Activated naive CD4-positive, alpha-beta T cell treated with anti-CD3 and anti-CD28 coated beads, Interleukin-2, amount 10 ng/mL, durations not matched to agents 7 days and 5 days (primary cell): Measurements from ENCODE around the gene SPIRE2.
A peak's percentile ranks its signal among the peaks of the same experiment; 100 is the strongest.
"Not testable (repeated sequence)": the region's sequence is repeated elsewhere in the genome, so short reads cannot be mapped to it uniquely, and the experiment has no call there.

Experiments
- CTCF ChIA-PET: fragments of 350-600 bp; sonication (Branson Sonifier 250); formaldehyde crosslinking; loops from one replicate; lab custom pipeline; 2021; ENCODE audit warnings: antibody characterized with exemption; lab: Charles Lee
- DNase-seq: peaks from one replicate; pipeline ENCODE4 v3.0.0-alpha.2; 2020
- H3K27ac Mint-ChIP-seq: one replicate; pipeline ENCODE4 v1.8.0; 2021; ENCODE audit warnings: mild to moderate bottlenecking, moderate library complexity, mixed read lengths
- H3K27me3 Mint-ChIP-seq: one replicate; pipeline ENCODE4 v1.8.0; 2021; ENCODE audit warnings: mild to moderate bottlenecking, mixed read lengths
- H3K36me3 Mint-ChIP-seq: one replicate; pipeline ENCODE4 v1.8.0; 2021; ENCODE audit warnings: mixed read lengths
- H3K4me1 Mint-ChIP-seq: one replicate; pipeline ENCODE4 v1.8.0; 2021; ENCODE audit warnings: mixed read lengths
- H3K4me3 Mint-ChIP-seq: one replicate; pipeline ENCODE4 v1.8.0; 2021; ENCODE audit warnings: mild to moderate bottlenecking, moderate library complexity, mixed read lengths
- H3K9me3 Mint-ChIP-seq: one replicate; pipeline ENCODE4 v1.8.0; 2021; ENCODE audit warnings: mixed read lengths

Gene SPIRE2

GRCh38 chr16:89828199-89828869 lies at the start of gene SPIRE2:
TSS of gene SPIRE2 (plus strand) at chr16:89828475. CDS start at chr16:89828551, 76 bp downstream.
- Mint-ChIP-seq H3K4me1 (peaks cover 5% of the 10 kb centered on the region), H3K36me3 (no peaks in the 10 kb centered on the region), H3K27me3 (peaks cover 61% of the 10 kb centered on the region), H3K27ac (no peak within 1 kb of the TSS), H3K4me3 (peak within 1 kb of the TSS; percentile 53), H3K9me3 (no peaks in the 10 kb centered on the region)
- peak; percentile 87 for DNase-seq
- CTCF ChIA-PET, result no interaction called here

- no peak for DNase-seq
- Mint-ChIP-seq H3K36me3 (peaks cover 41% of the 10 kb centered on the region), H3K4me1 (peaks cover 2% of the 10 kb centered on the region), H3K27me3 (no peaks in the 10 kb centered on the region), H3K27ac (no peak overlapping the region), H3K9me3 (no peaks in the 10 kb centered on the region), H3K4me3 (no peak overlapping the region)
- CTCF ChIA-PET, result interaction anchor here (1.5 kb wide), 2 partner anchors 14 to 71 kb away, joined by 3 read pairs; no protein-coding TSS in a partner anchor
Observed at GRCh38 chr16:89779231-89779908, 48.9 kb upstream of the SPIRE2 start.

- no peak for DNase-seq
- CTCF ChIA-PET, result interaction anchor here (1.5 kb wide), 2 partner anchors 13 to 72 kb away, joined by 3 read pairs; no protein-coding TSS in a partner anchor
- Mint-ChIP-seq H3K27ac (no peak overlapping the region), H3K36me3 (peaks cover 47% of the 10 kb centered on the region), H3K9me3 (no peaks in the 10 kb centered on the region), H3K4me3 (no peak overlapping the region), H3K27me3 (no peaks in the 10 kb centered on the region), H3K4me1 (peaks cover 7% of the 10 kb centered on the region)
Observed at GRCh38 chr16:89779909-89780305, 48.4 kb upstream of the SPIRE2 start.

- H3K9me3 Mint-ChIP-seq, result no peaks in the 10 kb centered on the region
- no peaks in the 10 kb centered on the region for H3K27me3 Mint-ChIP-seq
- H3K4me3 Mint-ChIP-seq, result no peak overlapping the region
- DNase-seq, result no peak
- H3K4me1 Mint-ChIP-seq, result peaks cover 31% of the 10 kb centered on the region
- no peak overlapping the region for H3K27ac Mint-ChIP-seq
- CTCF ChIA-PET, result no interaction called here
- peaks cover 53% of the 10 kb centered on the region for H3K36me3 Mint-ChIP-seq
Observed at GRCh38 chr16:89782489-89782888, 45.8 kb upstream of the SPIRE2 start.

GRCh38 chr16:89783952-89784351 lies 44.3 kb upstream of the SPIRE2 start:
- peaks cover 33% of the 10 kb centered on the region for H3K4me1 Mint-ChIP-seq
- H3K27me3 Mint-ChIP-seq, H3K4me3 Mint-ChIP-seq, CTCF ChIA-PET, H3K27ac Mint-ChIP-seq, H3K9me3 Mint-ChIP-seq, DNase-seq: not testable (repeated sequence)
- H3K36me3 Mint-ChIP-seq, result peaks cover 56% of the 10 kb centered on the region

GRCh38 chr16:89784406-89784805 lies 43.9 kb upstream of the SPIRE2 start:
- H3K4me3 Mint-ChIP-seq, result no peak overlapping the region
- no peaks in the 10 kb centered on the region for H3K27me3 Mint-ChIP-seq
- DNase-seq, result no peak
- H3K36me3 Mint-ChIP-seq, result peaks cover 55% of the 10 kb centered on the region
- no peaks in the 10 kb centered on the region for H3K9me3 Mint-ChIP-seq
- H3K27ac Mint-ChIP-seq, result peak overlapping the region; percentile 71
- peaks cover 33% of the 10 kb centered on the region for H3K4me1 Mint-ChIP-seq
- CTCF ChIA-PET, result no interaction called here

- DNase-seq, result peak; percentile 61
- peak overlapping the region; percentile 73 for H3K27ac Mint-ChIP-seq
- no peaks in the 10 kb centered on the region for H3K27me3 Mint-ChIP-seq
- H3K4me1 Mint-ChIP-seq, result peaks cover 33% of the 10 kb centered on the region
- H3K9me3 Mint-ChIP-seq, result no peaks in the 10 kb centered on the region
- peaks cover 50% of the 10 kb centered on the region for H3K36me3 Mint-ChIP-seq
- no peak overlapping the region for H3K4me3 Mint-ChIP-seq
- CTCF ChIA-PET, result interaction anchor here (0.9 to 1.4 kb wide), 2 partner anchors 80 to 85 kb away, joined by 3 to 6 read pairs; no protein-coding TSS in a partner anchor
Observed at GRCh38 chr16:89785523-89786155, 42.6 kb upstream of the SPIRE2 start.

- peaks cover 33% of the 10 kb centered on the region for H3K4me1 Mint-ChIP-seq
- CTCF ChIA-PET, result interaction anchor here (1.4 to 9.3 kb wide), 2 partner anchors 79 to 81 kb away, joined by 6 to 116 read pairs; no protein-coding TSS in a partner anchor
- H3K4me3 Mint-ChIP-seq, result no peak overlapping the region
- peaks cover 58% of the 10 kb centered on the region for H3K36me3 Mint-ChIP-seq
- H3K9me3 Mint-ChIP-seq, result no peaks in the 10 kb centered on the region
- DNase-seq, result no peak
- H3K27ac Mint-ChIP-seq, result peak overlapping the region; percentile 67
- H3K27me3 Mint-ChIP-seq, result no peaks in the 10 kb centered on the region
Observed at GRCh38 chr16:89786474-89787364, 41.6 kb upstream of the SPIRE2 start.

GRCh38 chr16:89787365-89787805 lies 40.9 kb upstream of the SPIRE2 start:
- peaks cover 58% of the 10 kb centered on the region for H3K36me3 Mint-ChIP-seq
- no peak overlapping the region for H3K27ac Mint-ChIP-seq
- H3K4me3 Mint-ChIP-seq, result no peak overlapping the region
- H3K4me1 Mint-ChIP-seq, result peaks cover 33% of the 10 kb centered on the region
- no peak for DNase-seq
- no peaks in the 10 kb centered on the region for H3K9me3 Mint-ChIP-seq
- CTCF ChIA-PET, result interaction anchor here (9.3 kb wide), 1 partner anchor 80 kb away, joined by 116 read pairs; no protein-coding TSS in a partner anchor
- no peaks in the 10 kb centered on the region for H3K27me3 Mint-ChIP-seq

- DNase-seq, result no peak
- H3K4me1 Mint-ChIP-seq, result peaks cover 12% of the 10 kb centered on the region
- peaks cover 51% of the 10 kb centered on the region for H3K36me3 Mint-ChIP-seq
- H3K4me3 Mint-ChIP-seq, result no peak overlapping the region
- H3K9me3 Mint-ChIP-seq, result no peaks in the 10 kb centered on the region
- H3K27ac Mint-ChIP-seq, result no peak overlapping the region
- no peaks in the 10 kb centered on the region for H3K27me3 Mint-ChIP-seq
- CTCF ChIA-PET, result interaction anchor here (0.8 to 9.3 kb wide), 7 partner anchors 11 to 92 kb away, joined by 3 to 116 read pairs (median 4); partner anchors contain the start of gene SPATA2L
Observed at GRCh38 chr16:89791278-89791995, 36.8 kb upstream of the SPIRE2 start.

- DNase-seq, result peak; percentile 72
- not testable (repeated sequence) for H3K4me3 Mint-ChIP-seq, H3K9me3 Mint-ChIP-seq, H3K27ac Mint-ChIP-seq, H3K27me3 Mint-ChIP-seq, H3K4me1 Mint-ChIP-seq
- CTCF ChIA-PET, result interaction anchor here (0.7 to 9.3 kb wide), 11 partner anchors 9 to 93 kb away, joined by 3 to 116 read pairs (median 5); partner anchors contain the start of gene SPATA2L
- H3K36me3 Mint-ChIP-seq, result peaks cover 51% of the 10 kb centered on the region
Observed at GRCh38 chr16:89793092-89793491, 35.2 kb upstream of the SPIRE2 start.

GRCh38 chr16:89793955-89794354 lies 34.3 kb upstream of the SPIRE2 start:
- CTCF ChIA-PET, result interaction anchor here (0.6 to 9.3 kb wide), 13 partner anchors 8 to 94 kb away, joined by 3 to 116 read pairs (median 5); partner anchors contain the start of gene SPATA2L

GRCh38 chr16:89795676-89796075 lies 32.6 kb upstream of the SPIRE2 start:
- DNase-seq, result no peak
- H3K4me1 Mint-ChIP-seq, result peaks cover 2% of the 10 kb centered on the region
- H3K27ac Mint-ChIP-seq, result peak overlapping the region; percentile 3
- H3K4me3 Mint-ChIP-seq, result no peak overlapping the region
- no peaks in the 10 kb centered on the region for H3K27me3 Mint-ChIP-seq
- no peaks in the 10 kb centered on the region for H3K9me3 Mint-ChIP-seq
- peaks cover 63% of the 10 kb centered on the region for H3K36me3 Mint-ChIP-seq
- CTCF ChIA-PET, result interaction anchor here (9.3 kb wide), 1 partner anchor 88 kb away, joined by 116 read pairs; no protein-coding TSS in a partner anchor

More at GRCh38 chr16:89793955-89794354, 34.3 kb upstream of the SPIRE2 start:
- Mint-ChIP-seq H3K4me1 (peaks cover 2% of the 10 kb centered on the region), H3K9me3 (no peaks in the 10 kb centered on the region), H3K4me3 (no peak overlapping the region), H3K27me3 (no peaks in the 10 kb centered on the region), H3K36me3 (peaks cover 56% of the 10 kb centered on the region), H3K27ac (no peak overlapping the region)
- DNase-seq, result no peak
